Endodermal cell (in vitro differentiated cells): Measurements from ENCODE around the gene MARVELD3. TPM values are rescaled to one million over a fixed set of nuclear protein-coding genes. Genes with fewer than 3 reads are reported as not detected.
"Not testable (repeated sequence)": the region's sequence is repeated elsewhere in the genome, so short reads cannot be mapped to it uniquely, and the experiment has no call there.

Experiments used
- DNase-seq: peaks from one replicate; pipeline ENCODE4 v3.0.0-alpha.2; 2017
- H3K27ac ChIP-seq: 2 replicates; pipeline ENCODE4 v1.5.1; 2013; ENCODE audit warnings: mild to moderate bottlenecking, low read depth, low read length, moderate library complexity
- H3K27me3 ChIP-seq: 2 replicates; pipeline ENCODE4 v1.6.1; 2013; ENCODE audit warnings: mild to moderate bottlenecking, low read length, moderate library complexity; ENCODE audit not compliant: insufficient read depth, control insufficient read depth, poor library complexity, severe bottlenecking
- H3K36me3 ChIP-seq: 2 replicates; pipeline ENCODE4 v1.7.0; 2013; ENCODE audit warnings: mild to moderate bottlenecking, low read length, moderate library complexity; ENCODE audit not compliant: control insufficient read depth, insufficient read depth
- H3K4me1 ChIP-seq: one replicate; pipeline ENCODE4 v1.7.0; 2013; ENCODE audit warnings: low read length; ENCODE audit not compliant: control insufficient read depth, insufficient read depth
- H3K4me3 ChIP-seq: 2 replicates; pipeline ENCODE4 v1.5.1; 2013; ENCODE audit warnings: mild to moderate bottlenecking, low read length, moderate library complexity
- H3K9ac ChIP-seq: 2 replicates; pipeline ENCODE4 v1.6.1; 2013; ENCODE audit warnings: mild to moderate bottlenecking, low read length, moderate library complexity; ENCODE audit not compliant: poor library complexity, severe bottlenecking; ENCODE audit errors: extremely low read depth
- H3K9me3 ChIP-seq: 2 replicates; pipeline ENCODE4 v1.6.1; 2013; ENCODE audit warnings: mild to moderate bottlenecking, low read length, moderate library complexity; ENCODE audit not compliant: control insufficient read depth
- H3K27ac Mint-ChIP-seq: 2 replicates; pipeline ENCODE4 v1.8.0; 2020; ENCODE audit warnings: mixed read lengths
- H3K27me3 Mint-ChIP-seq: 2 replicates; pipeline ENCODE4 v1.8.0; 2021; ENCODE audit warnings: mild to moderate bottlenecking, mixed read lengths; ENCODE audit not compliant: insufficient read depth
- H3K36me3 Mint-ChIP-seq: 2 replicates; pipeline ENCODE4 v1.8.0; 2020; ENCODE audit warnings: low read depth, mixed read lengths
- H3K4me1 Mint-ChIP-seq: 2 replicates; pipeline ENCODE4 v1.8.0; 2020; ENCODE audit warnings: mixed read lengths
- H3K4me3 Mint-ChIP-seq: 2 replicates; pipeline ENCODE4 v1.8.0; 2020; ENCODE audit warnings: mild to moderate bottlenecking, moderate library complexity, mixed read lengths
- H3K9me3 Mint-ChIP-seq: 2 replicates; pipeline ENCODE4 v1.8.0; 2020; ENCODE audit warnings: mild to moderate bottlenecking, mixed read lengths
- WGBS, 2 experiments: methylation state at CpG; one replicate each; pipeline versions ENCODE4 v1.1.5 to v1.1.7; 2013; ENCODE audit warnings: missing lambda C conversion rate in 2 of 2, mixed read lengths in 1 of 2; ENCODE audit not compliant: insufficient coverage in 1 of 2, insufficient read length in 1 of 2; 5-methylcytosine and 5-hydroxymethylcytosine counted together
- total RNA-seq, 2 donors: library from RNA; stranded (reverse); fragmentation: NEBNext Ultra II Directional in 1 of 2; extraction: Animal tissue kit (Norgen Biotek cat#: 25700) in 1 of 2; gene quantifications; 2 replicates in 1 of 2; 3 replicates in 1 of 2; pipeline ENCODE4 v1.2.1, GENCODE V29; 2021
- TF ChIP-seq, protein P1 (sequence below): fragments of 200-600 bp; sonication (generic); conservative IDR thresholded peaks from 2 replicates; pipeline ENCODE4 v1.5.0; 2021; ENCODE audit warnings: antibody characterized with exemption, mild to moderate bottlenecking

Gene MARVELD3
- total RNA-seq, 2 donors from 2014 or later: 17.6 to 21.8 TPM

DNA sequence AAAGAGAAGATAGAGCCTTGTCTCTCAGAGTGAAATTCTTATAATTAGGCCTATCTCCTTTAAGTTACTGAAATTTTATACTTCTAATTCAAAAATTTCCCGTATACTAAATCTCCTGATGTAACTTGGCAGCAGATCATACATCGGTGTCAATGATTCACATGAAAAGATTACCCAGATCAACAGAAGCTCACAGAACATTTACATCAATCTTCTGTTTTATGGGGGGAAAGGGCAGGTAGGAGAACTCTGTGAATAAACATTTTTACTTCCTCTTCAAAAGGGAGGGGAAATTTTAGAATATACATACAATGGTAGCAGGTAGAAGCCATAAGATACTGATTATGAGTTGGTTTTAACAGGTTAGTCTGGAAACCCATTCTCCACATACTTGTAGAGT is 55.4 kb downstream of the MARVELD3 start:
- H3K27ac Mint-ChIP-seq: no peak overlapping the region

DNA sequence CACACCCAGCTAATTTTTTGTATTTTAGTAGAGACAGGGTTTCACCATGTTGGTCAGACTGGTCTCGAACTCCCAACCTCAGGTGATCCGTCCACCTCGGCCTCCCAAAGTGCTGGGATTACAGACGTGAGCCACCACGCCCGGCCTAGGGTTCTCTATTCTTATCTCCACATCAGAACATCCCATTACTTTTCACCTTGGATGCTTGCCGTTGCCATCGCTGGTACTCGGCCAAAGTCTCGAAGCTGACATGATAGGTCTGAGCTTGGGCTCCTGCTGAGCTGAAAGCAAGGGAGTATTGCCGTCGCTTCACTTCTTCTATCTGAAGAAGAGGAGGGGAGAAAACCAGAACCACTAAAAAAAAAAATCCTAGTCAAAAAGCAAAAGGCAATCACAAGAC is 58.3 kb downstream of the MARVELD3 start:
- not testable (repeated sequence) for H3K4me1 Mint-ChIP-seq, H3K9ac ChIP-seq, H3K27ac ChIP-seq, H3K4me3 ChIP-seq, H3K4me1 ChIP-seq, H3K9me3 Mint-ChIP-seq, H3K27ac Mint-ChIP-seq, H3K9me3 ChIP-seq, H3K27me3 ChIP-seq, DNase-seq, H3K27me3 Mint-ChIP-seq, H3K4me3 Mint-ChIP-seq
- 93 to 97% methylated on average over 12 of the region's 12 CpGs for WGBS, 2 experiments
- H3K36me3 Mint-ChIP-seq: peaks cover 71% of the 10 kb centered on the region
- peaks cover 75% of the 10 kb centered on the region for H3K36me3 ChIP-seq

More for the DNA sequence above, 55.4 kb downstream of the MARVELD3 start:
- no peak overlapping the region for H3K9ac ChIP-seq
- H3K4me3 Mint-ChIP-seq: no peak overlapping the region
- peaks cover 5% of the 10 kb centered on the region for H3K9me3 ChIP-seq
- H3K4me3 ChIP-seq: no peak overlapping the region
- no peaks in the 10 kb centered on the region for H3K4me1 ChIP-seq
- H3K27me3 ChIP-seq: no peaks in the 10 kb centered on the region
- H3K27me3 Mint-ChIP-seq: no peaks in the 10 kb centered on the region
- TF ChIP-seq, protein P1, sequence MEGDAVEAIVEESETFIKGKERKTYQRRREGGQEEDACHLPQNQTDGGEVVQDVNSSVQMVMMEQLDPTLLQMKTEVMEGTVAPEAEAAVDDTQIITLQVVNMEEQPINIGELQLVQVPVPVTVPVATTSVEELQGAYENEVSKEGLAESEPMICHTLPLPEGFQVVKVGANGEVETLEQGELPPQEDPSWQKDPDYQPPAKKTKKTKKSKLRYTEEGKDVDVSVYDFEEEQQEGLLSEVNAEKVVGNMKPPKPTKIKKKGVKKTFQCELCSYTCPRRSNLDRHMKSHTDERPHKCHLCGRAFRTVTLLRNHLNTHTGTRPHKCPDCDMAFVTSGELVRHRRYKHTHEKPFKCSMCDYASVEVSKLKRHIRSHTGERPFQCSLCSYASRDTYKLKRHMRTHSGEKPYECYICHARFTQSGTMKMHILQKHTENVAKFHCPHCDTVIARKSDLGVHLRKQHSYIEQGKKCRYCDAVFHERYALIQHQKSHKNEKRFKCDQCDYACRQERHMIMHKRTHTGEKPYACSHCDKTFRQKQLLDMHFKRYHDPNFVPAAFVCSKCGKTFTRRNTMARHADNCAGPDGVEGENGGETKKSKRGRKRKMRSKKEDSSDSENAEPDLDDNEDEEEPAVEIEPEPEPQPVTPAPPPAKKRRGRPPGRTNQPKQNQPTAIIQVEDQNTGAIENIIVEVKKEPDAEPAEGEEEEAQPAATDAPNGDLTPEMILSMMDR: no peak
- no peaks in the 10 kb centered on the region for H3K4me1 Mint-ChIP-seq
- peaks cover 76% of the 10 kb centered on the region for H3K36me3 Mint-ChIP-seq
- WGBS, 2 experiments: 96% methylated on average over 2 of the region's 2 CpGs; no CpG with 5 or more reads in 1 of the 2 experiments
- H3K9me3 Mint-ChIP-seq: no peaks in the 10 kb centered on the region
- H3K27ac ChIP-seq: no peak overlapping the region
- DNase-seq: no peak
- H3K36me3 ChIP-seq: peaks cover 74% of the 10 kb centered on the region

Other genes with a start within 250 kb of the MARVELD3 start
- under 1 TPM; 0.22 to 0.24 TPM for gene TLE7, start 184.1 kb upstream of the MARVELD3 start, total RNA-seq
- gene ZNF23, start 163.9 kb upstream of the MARVELD3 start, total RNA-seq: 10 to 100 TPM in 1 of 2 donors, 1 to 10 TPM in 1; 9.4 to 13.6 TPM
- 1 to 10 TPM; 5.8 to 8.5 TPM for gene ZNF19, start 136.9 kb upstream of the MARVELD3 start, total RNA-seq
- 1 to 10 TPM; 1.9 to 3.2 TPM for gene CHST4, start 99.8 kb upstream of the MARVELD3 start, total RNA-seq
- under 1 TPM in 1 of 2 donors, not detected in 1; 0.07 TPM for gene TAT, start 49.1 kb upstream of the MARVELD3 start, total RNA-seq
- gene PHLPP2, start 98.5 kb downstream of the MARVELD3 start, total RNA-seq: 10 to 100 TPM; 12.4 to 12.8 TPM
- gene AP1G1, start 182.7 kb downstream of the MARVELD3 start, total RNA-seq: 10 to 100 TPM; 62.7 to 68.5 TPM
- gene ATXN1L, start 219.8 kb downstream of the MARVELD3 start, total RNA-seq: 10 to 100 TPM; 28.9 to 30.7 TPM